Thyroid gland (tissue), 4 donors: ENCODE measurements around the gene ASCL2. TPM values are rescaled to one million over a fixed set of nuclear protein-coding genes. Genes with fewer than 3 reads are reported as not detected.
A peak's percentile ranks its signal among the peaks of the same experiment; 100 is the strongest.

Source experiments
- DNase-seq, 2 donors: peaks; one replicate each; pipeline ENCODE4 v3.0.0-alpha.2; 2019
- H3K27ac ChIP-seq, 3 donors: fragments of 200-600 bp; sonication (generic); 1 replicate in 2 of 3; 2 replicates in 1 of 3; pipeline ENCODE4 v1.5.1; 2016 to 2019; ENCODE audit warnings: mild to moderate bottlenecking in 1 of 3, moderate library complexity in 1 of 3
- H3K27me3 ChIP-seq: fragments of 200-600 bp; sonication (generic); one replicate; pipeline ENCODE4 v1.5.1; 2019
- H3K36me3 ChIP-seq, 2 donors: fragments of 200-600 bp; sonication (generic); one replicate each; pipeline ENCODE4 v1.5.1; 2016 to 2019
- H3K4me1 ChIP-seq, 2 donors: fragments of 200-600 bp; sonication (generic); one replicate each; pipeline ENCODE4 v1.5.1; 2017 to 2019
- H3K4me3 ChIP-seq, 3 donors: fragments of 200-600 bp; sonication (generic); replicated peaks in 1 of 3; 1 replicate in 2 of 3; 2 replicates in 1 of 3; pipeline ENCODE4 v1.5.1; 2016; ENCODE audit warnings: mild to moderate bottlenecking in 1 of 3
- H3K9me3 ChIP-seq: fragments of 200-600 bp; sonication (generic); one replicate; pipeline ENCODE4 v1.5.1; 2017
- CTCF ChIP-seq, 6 experiments: fragments of 200-600 bp in 3 of 6; fragments of 450-650 bp in 3 of 6; sonication (generic) in 3 of 6; IDR thresholded peaks; one replicate each; pipeline ENCODE4 v1.5.1; 2016 to 2019; ENCODE audit warnings: antibody characterized with exemption in 6 of 6, mild to moderate bottlenecking in 2 of 6, inconsistent platforms in 1 of 6, moderate library complexity in 1 of 6
- POLR2A ChIP-seq, 2 donors: fragments of 450-650 bp; IDR thresholded peaks; one replicate each; pipeline ENCODE4 v1.6.1; 2017; ENCODE audit warnings: antibody characterized with exemption in 2 of 2, mild to moderate bottlenecking in 2 of 2, moderate library complexity in 1 of 2
- WGBS, 2 donors: methylation state at CpG; one replicate each; pipeline ENCODE4 v1.1.5; 2017; 5-methylcytosine and 5-hydroxymethylcytosine counted together
- intact Hi-C: fragments of 100-400 bp; cut with DNase I; formaldehyde crosslinking; loops from one replicate; pipeline ENCODE4 v1.15.1; 2023
- total RNA-seq, 4 donors: library from RNA; depleted of rRNA; stranded (reverse); fragments of >200 nt; gene quantifications; one replicate each; pipeline ENCODE4 v1.2.3, GENCODE V29; 2016

ASCL2 gene
- total RNA-seq, 4 donors from 2014 or later = 0.46 to 2.9 (median 0.66) TPM

GRCh38 chr11:2317354-2318050 lies 47.1 kb upstream of the ASCL2 start:
- H3K9me3 ChIP-seq = no peaks in the 10 kb centered on the region
- H3K4me1 ChIP-seq = peaks cover 16 to 17% of the 10 kb centered on the region in 2 donors
- no peak for TF ChIP-seq POLR2A (IDR thresholded peaks at IDR 0.05)
- TF ChIP-seq CTCF (IDR thresholded peaks at IDR 0.05) = no peak
- H3K36me3 ChIP-seq = no peaks in the 10 kb centered on the region
- no peak overlapping the region for H3K4me3 ChIP-seq
- no peak for DNase-seq
- intact Hi-C loops = no loop called here
- H3K27ac ChIP-seq = no peak overlapping the region
- 93% methylated on average over 13 to 15 of the region's 17 CpGs for WGBS, 2 donors
- H3K27me3 ChIP-seq = no peaks in the 10 kb centered on the region

GRCh38 chr11:2316963-2317244 lies 46.5 kb upstream of the ASCL2 start:
- H3K27ac ChIP-seq = no peak overlapping the region
- intact Hi-C loops = no loop called here
- DNase-seq = no peak
- H3K36me3 ChIP-seq = no peaks in the 10 kb centered on the region
- TF ChIP-seq CTCF (IDR thresholded peaks at IDR 0.05) (no peak), POLR2A (IDR thresholded peaks at IDR 0.05) (no peak)
- WGBS, 2 donors = 86 to 91% methylated on average over 3 of the region's 3 CpGs
- no peaks in the 10 kb centered on the region for H3K9me3 ChIP-seq
- H3K4me3 ChIP-seq = no peak overlapping the region
- H3K27me3 ChIP-seq = no peaks in the 10 kb centered on the region
- peaks cover 16 to 17% of the 10 kb centered on the region in 2 donors for H3K4me1 ChIP-seq

GRCh38 chr11:2316169-2316962 lies 46.0 kb upstream of the ASCL2 start:
- Histone ChIP-seq H3K27ac (no peak overlapping the region), H3K9me3 (no peaks in the 10 kb centered on the region), H3K4me3 (no peak overlapping the region), H3K4me1 (peaks cover 16 to 17% of the 10 kb centered on the region in 2 donors), H3K27me3 (no peaks in the 10 kb centered on the region), H3K36me3 (no peaks in the 10 kb centered on the region)
- no peak for DNase-seq
- TF ChIP-seq POLR2A (IDR thresholded peaks at IDR 0.05) (no peak), CTCF (IDR thresholded peaks at IDR 0.05) (no peak)
- 86 to 96% methylated on average over 9 to 19 of the region's 23 CpGs for WGBS, 2 donors
- intact Hi-C loops = no loop called here

- no peaks in the 10 kb centered on the region for H3K27me3 ChIP-seq
- no peaks in the 10 kb centered on the region for H3K9me3 ChIP-seq
- no peak for DNase-seq
- 75 to 87% methylated on average over 11 to 18 of the region's 25 CpGs for WGBS, 2 donors
- H3K36me3 ChIP-seq = no peaks in the 10 kb centered on the region
- H3K4me3 ChIP-seq = no peak overlapping the region
- no peak for TF ChIP-seq POLR2A (IDR thresholded peaks at IDR 0.05)
- TF ChIP-seq CTCF (IDR thresholded peaks at IDR 0.05) = no peak
- H3K4me1 ChIP-seq = peaks cover 16 to 17% of the 10 kb centered on the region in 2 donors
- intact Hi-C loops = no loop called here
- peak overlapping the region; percentile 86 to 96 (median 87) for H3K27ac ChIP-seq
Observed at GRCh38 chr11:2315395-2316168, 45.2 kb upstream of the ASCL2 start.
